GM18498 (cell line): ENCODE data around the gene ABCB8.

Experiments used
- ATAC-seq: cut with Tn5 transposase; IDR thresholded peaks from one replicate; pipeline ENCODE4 v1.9.1; 2021; ENCODE audit warnings: mild to moderate bottlenecking, moderate library complexity; ENCODE audit not compliant: unreplicated experiment

The ABCB8 gene

DNA sequence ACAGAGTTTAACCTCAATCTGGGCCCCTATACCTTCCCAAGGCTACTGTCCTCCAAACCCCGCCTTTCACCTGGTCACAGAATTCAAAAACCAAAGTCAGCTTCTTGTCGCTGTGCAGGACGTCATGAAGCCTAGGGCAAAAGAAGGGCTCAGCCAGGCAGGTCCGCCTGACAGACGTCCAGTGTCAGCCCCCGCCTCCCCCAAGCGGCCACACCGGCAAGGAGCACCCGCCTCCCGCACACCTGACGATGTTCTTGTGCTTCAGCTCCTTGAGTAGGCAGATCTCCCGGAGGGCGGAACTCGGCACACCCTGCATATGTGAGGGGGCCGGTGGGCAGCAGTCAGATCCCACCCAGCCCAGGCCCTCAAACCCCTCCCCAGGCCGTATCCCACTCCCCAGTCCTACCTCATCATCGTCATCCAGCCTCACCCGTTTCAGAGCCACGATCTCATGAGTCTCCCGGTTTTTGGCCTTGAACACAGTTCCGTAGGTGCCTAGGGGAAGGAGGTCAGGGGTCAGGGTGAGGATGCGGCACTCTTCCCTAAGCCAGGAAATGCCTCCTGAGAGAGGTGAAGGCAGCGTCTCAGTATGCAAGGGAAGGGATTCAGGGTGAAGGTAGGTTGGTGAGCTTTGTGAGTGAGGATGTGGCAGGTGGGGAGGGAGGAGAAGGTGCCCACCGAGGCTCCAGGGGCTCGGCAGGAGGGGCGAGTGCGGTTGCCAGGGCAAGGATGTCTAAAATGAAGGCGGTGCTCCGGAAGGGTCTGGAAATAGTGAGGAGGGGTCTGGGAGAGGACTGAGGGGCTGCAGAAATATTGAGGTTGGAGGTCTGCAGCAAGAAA lies 28.6 kb downstream of the ABCB8 start:
- ATAC-seq: no peak

GRCh38 chr7:151057506-151057988 lies 29.3 kb downstream of the ABCB8 start, which contains the start of gene CDK5:
CDK5 (minus strand) TSS chr7:151057897; CDS start chr7:151057848, 49 bp downstream.
- peak; percentile 10 for ATAC-seq

GRCh38 chr7:151057989-151058780 lies 29.9 kb downstream of the ABCB8 start:
- peak; percentile 89 for ATAC-seq

DNA sequence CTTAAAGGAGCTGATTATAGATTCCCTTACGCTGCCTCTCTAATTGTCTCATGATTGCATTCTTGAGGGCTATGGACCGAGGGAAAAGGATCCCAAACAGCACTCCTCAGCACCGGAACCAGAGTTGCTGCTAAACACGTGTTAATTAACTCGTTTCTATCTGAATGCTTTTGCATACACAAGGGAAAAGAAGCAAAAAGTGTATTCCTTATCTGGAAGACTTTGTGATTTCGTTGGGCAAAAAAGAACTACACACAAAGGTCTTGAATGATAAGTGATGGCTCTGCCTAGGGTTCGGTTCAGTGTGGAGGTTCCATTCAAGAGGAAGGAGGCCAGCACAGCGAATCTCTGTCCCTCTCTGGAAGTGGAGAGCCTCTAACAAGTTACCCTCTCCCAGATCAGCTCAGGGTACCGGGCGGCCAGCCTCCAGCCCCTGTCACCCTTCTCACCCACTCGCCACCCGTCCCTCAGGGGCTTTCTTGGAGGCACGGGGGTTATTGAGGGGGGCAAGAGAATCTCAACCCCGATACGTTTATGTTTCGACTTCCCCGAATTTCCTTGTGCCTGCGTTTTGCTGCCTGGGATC lies 30.6 kb downstream of the ABCB8 start:
- ATAC-seq: no peak

GRCh38 chr7:151059367-151060112 lies 31.3 kb downstream of the ABCB8 start, which contains the start of gene SLC4A2:
SLC4A2 (plus strand) TSS chr7:151059589; CDS start chr7:151061988, 2,399 bp downstream.
- ATAC-seq: peak; percentile 35

DNA sequence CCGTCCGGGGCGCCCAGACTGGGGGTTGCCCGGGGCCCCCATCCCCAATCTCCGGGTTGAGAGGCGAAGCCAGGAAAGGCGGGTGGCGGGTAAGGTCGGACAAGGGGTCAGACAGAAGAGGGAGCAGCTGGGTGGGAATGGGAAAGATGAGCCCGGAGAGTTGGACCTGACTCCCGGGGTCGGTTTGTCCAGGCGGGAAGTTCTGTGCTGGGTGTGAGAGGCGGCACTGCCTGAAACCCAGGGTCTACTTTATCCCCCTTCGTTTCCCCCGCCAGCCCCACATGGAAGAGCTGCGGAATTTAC lies 31.8 kb downstream of the ABCB8 start:
- ATAC-seq: no peak

- ATAC-seq: no peak
Measured at GRCh38 chr7:151060416-151061212, 32.4 kb downstream of the ABCB8 start.

- ATAC-seq: no peak
Measured at GRCh38 chr7:151061213-151062110, 33.2 kb downstream of the ABCB8 start.

DNA sequence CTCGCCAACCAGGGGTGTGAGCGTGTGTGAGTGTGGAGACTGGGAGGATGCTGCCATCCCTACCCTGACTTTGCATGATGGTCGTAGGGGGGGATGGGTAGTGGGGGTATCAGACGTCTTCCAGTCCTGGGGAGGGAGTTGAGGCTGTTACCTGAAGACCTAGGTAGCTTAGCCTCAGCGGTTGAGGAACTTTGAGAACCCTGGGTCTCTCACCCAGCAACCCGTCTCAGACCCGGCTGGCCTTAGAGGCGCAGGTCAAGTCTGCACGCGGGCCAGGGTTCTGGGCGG lies 33.8 kb downstream of the ABCB8 start:
- ATAC-seq: no peak

GRCh38 chr7:151062399-151063211 lies 34.4 kb downstream of the ABCB8 start:
- ATAC-seq: no peak

- no peak for ATAC-seq
Measured at GRCh38 chr7:151063212-151063561, 34.9 kb downstream of the ABCB8 start.

DNA sequence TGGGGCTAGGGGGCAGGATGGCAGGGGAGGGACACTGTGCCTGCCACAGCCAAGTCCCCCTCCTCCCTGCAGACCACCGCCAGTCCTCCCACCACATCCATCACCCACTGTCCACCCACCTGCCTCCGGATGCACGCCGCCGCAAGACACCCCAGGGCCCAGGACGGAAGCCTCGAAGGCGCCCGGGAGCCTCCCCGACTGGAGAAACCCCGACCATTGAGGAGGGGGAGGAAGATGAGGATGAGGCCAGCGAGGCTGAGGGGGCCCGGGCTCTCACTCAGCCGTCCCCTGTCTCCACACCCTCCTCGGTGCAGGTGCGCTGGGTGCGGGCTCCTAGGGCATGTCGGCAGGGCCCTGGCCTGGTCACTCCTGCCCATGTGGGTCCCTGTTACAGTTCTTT lies 36.2 kb downstream of the ABCB8 start:
- ATAC-seq: no peak

- ATAC-seq: no peak
Measured at GRCh38 chr7:151064993-151065392, 36.7 kb downstream of the ABCB8 start.

GRCh38 chr7:151065516-151065915 lies 37.3 kb downstream of the ABCB8 start:
- ATAC-seq: no peak

DNA sequence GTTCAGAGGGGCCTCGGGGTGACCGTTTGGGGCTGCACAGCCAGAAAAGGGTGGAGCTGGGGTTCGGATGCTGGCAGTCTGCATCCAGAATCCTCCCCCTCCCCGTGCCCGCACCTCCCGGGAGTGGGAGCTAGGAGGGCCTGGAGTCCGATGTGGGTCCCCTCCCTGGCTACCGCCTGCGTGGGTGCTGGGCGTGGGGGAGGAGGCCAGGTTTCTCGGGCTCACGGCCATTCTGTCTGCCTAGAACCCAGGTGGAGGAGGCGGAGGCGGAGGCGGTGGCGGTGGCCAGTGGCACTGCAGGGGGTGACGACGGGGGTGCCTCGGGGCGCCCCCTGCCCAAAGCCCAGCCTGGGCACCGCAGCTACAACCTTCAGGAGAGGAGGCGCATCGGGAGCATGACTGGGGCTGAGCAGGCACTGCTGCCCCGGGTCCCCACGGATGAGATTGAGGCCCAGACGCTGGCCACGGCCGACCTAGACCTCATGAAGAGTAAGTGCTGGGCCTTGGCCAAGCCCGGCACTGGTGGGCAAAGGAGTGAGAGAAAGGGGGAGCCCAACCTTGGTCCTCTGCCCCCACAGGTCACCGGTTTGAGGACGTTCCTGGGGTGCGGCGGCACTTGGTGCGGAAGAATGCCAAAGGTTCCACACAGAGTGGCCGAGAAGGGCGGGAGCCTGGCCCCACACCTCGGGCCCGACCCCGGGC lies 38.2 kb downstream of the ABCB8 start:
- no peak for ATAC-seq

DNA sequence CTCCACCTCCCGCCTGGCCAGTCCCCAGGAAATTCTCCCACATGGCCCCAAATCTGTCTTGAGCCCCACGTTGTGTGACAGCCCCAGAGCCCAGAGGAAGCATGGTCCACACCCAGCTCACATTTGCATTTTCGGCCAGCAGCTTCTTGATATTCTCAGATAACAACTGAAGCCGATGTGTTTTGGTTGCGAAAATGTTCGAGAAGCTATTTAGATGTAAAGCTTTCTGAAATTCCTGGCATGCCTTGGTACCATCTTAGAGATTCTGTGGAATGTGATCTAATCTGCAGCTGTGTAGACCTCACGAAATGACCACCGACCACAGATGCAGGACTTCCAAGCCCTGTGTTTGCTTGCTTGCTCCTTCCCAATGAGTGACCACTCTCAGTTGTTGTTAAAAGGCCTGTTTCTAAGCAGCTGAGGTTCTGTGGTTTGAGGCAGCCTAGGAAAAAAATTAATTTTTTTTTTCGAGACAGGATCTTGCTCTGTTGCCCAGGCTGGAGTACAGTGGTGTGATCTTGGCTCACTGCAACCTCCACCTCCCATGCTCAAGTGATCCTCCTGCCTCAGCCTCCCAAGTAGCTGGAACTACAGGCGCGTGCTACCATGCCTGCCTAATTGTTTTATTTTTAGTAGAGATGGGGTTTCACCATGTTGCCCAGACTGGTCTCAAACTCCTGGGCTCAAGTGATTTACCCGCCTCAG lies 40.0 kb downstream of the ABCB8 start:
- no peak for ATAC-seq

DNA sequence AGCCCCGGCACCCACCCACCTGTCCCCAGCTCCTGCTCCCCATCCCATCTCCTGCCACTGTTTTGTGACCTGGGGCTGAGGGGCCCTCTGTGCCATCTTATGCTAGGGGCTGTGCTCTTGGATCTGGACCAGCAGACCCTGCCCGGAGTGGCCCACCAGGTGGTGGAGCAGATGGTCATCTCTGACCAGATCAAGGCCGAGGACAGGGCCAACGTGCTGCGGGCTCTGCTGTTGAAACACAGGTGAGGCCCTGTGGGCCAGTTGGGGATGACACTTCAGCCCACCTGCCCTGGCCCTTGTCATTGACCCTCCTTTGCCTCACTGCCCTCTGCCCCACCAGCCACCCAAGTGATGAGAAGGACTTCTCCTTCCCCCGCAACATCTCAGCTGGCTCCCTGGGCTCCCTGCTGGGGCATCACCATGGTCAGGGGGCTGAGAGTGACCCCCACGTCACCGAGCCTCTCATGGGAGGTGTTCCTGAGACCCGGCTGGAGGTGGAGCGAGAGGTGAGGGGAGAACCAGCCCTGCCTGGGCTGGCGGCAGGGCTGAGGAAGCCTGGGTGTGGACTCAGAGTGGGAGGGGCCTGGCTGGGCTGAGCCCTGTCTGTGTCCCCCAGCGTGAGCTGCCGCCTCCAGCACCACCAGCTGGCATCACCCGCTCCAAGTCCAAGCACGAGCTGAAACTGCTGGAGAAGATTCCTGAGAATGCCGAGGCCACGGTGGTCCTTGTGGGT lies 41.8 kb downstream of the ABCB8 start:
- ATAC-seq: no peak
